Measurements from ENCODE around the gene CLCNKB. TPM values are rescaled to one million over a fixed set of nuclear protein-coding genes. Genes with fewer than 3 reads are reported as not detected.

Gene CLCNKB
- total and polyA plus RNA-seq, 2 of the 13 experiments (the other 11 are each of a cell fraction or from before 2014, with no cell fraction given): 0.04 TPM; not detected in 1

DNA sequence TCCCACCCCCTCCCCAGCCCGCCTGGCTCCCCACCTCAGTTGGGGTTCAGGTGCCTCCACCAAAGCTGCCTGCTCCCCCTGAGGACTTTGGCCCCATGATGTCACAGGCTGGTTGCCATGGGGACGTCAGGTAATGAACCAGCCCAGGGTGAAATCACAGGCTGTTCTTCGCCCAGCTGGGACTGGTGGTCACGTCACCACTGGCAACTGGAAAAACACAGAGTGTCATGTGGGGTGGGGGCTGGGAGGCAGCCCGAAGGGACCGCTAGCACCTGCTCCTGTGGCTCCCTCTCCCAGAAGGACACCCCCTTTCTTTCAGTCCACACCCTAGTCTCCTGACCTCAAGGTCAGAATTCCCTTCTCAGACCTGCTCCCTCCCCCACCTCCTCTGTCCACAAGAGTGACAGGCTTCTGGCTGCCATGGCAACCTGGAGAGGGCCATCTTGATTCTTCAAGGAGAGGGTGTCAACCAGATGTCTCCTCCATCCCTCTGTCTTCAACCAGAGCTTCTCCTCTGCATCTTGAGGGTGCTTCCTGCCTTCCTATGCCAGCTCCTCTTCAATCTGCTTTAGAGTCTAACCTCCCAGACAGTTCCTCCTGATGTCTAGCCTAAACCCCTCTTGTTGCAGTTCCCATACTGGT is 23.7 kb downstream of the CLCNKB start (continued):
- TF ChIP-seq, protein P1, sequence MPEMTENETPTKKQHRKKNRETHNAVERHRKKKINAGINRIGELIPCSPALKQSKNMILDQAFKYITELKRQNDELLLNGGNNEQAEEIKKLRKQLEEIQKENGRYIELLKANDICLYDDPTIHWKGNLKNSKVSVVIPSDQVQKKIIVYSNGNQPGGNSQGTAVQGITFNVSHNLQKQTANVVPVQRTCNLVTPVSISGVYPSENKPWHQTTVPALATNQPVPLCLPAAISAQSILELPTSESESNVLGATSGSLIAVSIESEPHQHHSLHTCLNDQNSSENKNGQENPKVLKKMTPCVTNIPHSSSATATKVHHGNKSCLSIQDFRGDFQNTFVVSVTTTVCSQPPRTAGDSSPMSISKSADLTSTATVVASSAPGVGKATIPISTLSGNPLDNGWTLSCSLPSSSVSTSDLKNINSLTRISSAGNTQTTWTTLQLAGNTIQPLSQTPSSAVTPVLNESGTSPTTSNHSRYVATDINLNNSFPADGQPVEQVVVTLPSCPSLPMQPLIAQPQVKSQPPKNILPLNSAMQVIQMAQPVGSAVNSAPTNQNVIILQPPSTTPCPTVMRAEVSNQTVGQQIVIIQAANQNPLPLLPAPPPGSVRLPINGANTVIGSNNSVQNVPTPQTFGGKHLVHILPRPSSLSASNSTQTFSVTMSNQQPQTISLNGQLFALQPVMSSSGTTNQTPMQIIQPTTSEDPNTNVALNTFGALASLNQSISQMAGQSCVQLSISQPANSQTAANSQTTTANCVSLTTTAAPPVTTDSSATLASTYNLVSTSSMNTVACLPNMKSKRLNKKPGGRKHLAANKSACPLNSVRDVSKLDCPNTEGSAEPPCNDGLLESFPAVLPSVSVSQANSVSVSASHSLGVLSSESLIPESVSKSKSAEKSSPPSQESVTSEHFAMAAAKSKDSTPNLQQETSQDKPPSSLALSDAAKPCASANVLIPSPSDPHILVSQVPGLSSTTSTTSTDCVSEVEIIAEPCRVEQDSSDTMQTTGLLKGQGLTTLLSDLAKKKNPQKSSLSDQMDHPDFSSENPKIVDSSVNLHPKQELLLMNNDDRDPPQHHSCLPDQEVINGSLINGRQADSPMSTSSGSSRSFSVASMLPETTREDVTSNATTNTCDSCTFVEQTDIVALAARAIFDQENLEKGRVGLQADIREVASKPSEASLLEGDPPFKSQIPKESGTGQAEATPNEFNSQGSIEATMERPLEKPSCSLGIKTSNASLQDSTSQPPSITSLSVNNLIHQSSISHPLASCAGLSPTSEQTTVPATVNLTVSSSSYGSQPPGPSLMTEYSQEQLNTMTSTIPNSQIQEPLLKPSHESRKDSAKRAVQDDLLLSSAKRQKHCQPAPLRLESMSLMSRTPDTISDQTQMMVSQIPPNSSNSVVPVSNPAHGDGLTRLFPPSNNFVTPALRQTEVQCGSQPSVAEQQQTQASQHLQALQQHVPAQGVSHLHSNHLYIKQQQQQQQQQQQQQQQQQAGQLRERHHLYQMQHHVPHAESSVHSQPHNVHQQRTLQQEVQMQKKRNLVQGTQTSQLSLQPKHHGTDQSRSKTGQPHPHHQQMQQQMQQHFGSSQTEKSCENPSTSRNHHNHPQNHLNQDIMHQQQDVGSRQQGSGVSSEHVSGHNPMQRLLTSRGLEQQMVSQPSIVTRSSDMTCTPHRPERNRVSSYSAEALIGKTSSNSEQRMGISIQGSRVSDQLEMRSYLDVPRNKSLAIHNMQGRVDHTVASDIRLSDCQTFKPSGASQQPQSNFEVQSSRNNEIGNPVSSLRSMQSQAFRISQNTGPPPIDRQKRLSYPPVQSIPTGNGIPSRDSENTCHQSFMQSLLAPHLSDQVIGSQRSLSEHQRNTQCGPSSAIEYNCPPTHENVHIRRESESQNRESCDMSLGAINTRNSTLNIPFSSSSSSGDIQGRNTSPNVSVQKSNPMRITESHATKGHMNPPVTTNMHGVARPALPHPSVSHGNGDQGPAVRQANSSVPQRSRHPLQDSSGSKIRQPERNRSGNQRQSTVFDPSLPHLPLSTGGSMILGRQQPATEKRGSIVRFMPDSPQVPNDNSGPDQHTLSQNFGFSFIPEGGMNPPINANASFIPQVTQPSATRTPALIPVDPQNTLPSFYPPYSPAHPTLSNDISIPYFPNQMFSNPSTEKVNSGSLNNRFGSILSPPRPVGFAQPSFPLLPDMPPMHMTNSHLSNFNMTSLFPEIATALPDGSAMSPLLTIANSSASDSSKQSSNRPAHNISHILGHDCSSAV (CRISPR knock-in tag; IDR thresholded peaks at IDR 0.05; ENCODE audit: borderline replicate concordance): no peak
- TF ChIP-seq, protein P2, sequence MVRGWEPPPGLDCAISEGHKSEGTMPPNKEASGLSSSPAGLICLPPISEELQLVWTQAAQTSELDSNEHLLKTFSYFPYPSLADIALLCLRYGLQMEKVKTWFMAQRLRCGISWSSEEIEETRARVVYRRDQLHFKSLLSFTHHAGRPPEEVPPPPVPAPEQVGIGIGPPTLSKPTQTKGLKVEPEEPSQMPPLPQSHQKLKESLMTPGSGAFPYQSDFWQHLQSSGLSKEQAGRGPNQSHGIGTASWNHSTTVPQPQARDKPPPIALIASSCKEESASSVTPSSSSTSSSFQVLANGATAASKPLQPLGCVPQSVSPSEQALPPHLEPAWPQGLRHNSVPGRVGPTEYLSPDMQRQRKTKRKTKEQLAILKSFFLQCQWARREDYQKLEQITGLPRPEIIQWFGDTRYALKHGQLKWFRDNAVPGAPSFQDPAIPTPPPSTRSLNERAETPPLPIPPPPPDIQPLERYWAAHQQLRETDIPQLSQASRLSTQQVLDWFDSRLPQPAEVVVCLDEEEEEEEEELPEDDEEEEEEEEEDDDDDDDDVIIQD (CRISPR knock-in tag; IDR thresholded peaks at IDR 0.05; ENCODE audit: low read depth): no peak; the same call in 1 of the 2 replicates
- TF ChIP-seq ZBTB42 (CRISPR knock-in tag; IDR thresholded peaks at IDR 0.05): no peak
- TF ChIP-seq, protein P3, sequence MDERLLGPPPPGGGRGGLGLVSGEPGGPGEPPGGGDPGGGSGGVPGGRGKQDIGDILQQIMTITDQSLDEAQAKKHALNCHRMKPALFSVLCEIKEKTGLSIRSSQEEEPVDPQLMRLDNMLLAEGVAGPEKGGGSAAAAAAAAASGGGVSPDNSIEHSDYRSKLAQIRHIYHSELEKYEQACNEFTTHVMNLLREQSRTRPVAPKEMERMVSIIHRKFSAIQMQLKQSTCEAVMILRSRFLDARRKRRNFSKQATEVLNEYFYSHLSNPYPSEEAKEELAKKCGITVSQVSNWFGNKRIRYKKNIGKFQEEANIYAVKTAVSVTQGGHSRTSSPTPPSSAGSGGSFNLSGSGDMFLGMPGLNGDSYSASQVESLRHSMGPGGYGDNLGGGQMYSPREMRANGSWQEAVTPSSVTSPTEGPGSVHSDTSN (CRISPR knock-in tag; IDR thresholded peaks at IDR 0.05): peak; percentile 76
- TF ChIP-seq CBX1 (IDR thresholded peaks at IDR 0.05; ENCODE audit: low read depth): no peak
- TF ChIP-seq KAT7 (CRISPR knock-in tag; IDR thresholded peaks at IDR 0.05; ENCODE audit: borderline replicate concordance): no peak
- no peak for TF ChIP-seq NCOA2 (CRISPR knock-in tag; IDR thresholded peaks at IDR 0.05)
- no peak for TF ChIP-seq ZBTB8A (CRISPR knock-in tag; IDR thresholded peaks at IDR 0.05; ENCODE audit: borderline replicate concordance, low read depth)
- no peak for TF ChIP-seq CHD4 (IDR thresholded peaks at IDR 0.05; ENCODE audit: borderline replicate concordance, low read length)
- no peak for TF ChIP-seq ZFP62 (CRISPR knock-in tag; IDR thresholded peaks at IDR 0.05)
- TF ChIP-seq ZNF30 (CRISPR knock-in tag; IDR thresholded peaks at IDR 0.05): no peak
- TF ChIP-seq, protein P4, sequence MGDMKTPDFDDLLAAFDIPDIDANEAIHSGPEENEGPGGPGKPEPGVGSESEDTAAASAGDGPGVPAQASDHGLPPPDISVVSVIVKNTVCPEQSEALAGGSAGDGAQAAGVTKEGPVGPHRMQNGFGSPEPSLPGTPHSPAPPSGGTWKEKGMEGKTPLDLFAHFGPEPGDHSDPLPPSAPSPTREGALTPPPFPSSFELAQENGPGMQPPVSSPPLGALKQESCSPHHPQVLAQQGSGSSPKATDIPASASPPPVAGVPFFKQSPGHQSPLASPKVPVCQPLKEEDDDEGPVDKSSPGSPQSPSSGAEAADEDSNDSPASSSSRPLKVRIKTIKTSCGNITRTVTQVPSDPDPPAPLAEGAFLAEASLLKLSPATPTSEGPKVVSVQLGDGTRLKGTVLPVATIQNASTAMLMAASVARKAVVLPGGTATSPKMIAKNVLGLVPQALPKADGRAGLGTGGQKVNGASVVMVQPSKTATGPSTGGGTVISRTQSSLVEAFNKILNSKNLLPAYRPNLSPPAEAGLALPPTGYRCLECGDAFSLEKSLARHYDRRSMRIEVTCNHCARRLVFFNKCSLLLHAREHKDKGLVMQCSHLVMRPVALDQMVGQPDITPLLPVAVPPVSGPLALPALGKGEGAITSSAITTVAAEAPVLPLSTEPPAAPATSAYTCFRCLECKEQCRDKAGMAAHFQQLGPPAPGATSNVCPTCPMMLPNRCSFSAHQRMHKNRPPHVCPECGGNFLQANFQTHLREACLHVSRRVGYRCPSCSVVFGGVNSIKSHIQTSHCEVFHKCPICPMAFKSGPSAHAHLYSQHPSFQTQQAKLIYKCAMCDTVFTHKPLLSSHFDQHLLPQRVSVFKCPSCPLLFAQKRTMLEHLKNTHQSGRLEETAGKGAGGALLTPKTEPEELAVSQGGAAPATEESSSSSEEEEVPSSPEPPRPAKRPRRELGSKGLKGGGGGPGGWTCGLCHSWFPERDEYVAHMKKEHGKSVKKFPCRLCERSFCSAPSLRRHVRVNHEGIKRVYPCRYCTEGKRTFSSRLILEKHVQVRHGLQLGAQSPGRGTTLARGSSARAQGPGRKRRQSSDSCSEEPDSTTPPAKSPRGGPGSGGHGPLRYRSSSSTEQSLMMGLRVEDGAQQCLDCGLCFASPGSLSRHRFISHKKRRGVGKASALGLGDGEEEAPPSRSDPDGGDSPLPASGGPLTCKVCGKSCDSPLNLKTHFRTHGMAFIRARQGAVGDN (CRISPR knock-in tag; IDR thresholded peaks at IDR 0.05): peak; percentile 35; the same call in 1 of the 2 replicates
- TF ChIP-seq SAP130 (CRISPR knock-in tag; IDR thresholded peaks at IDR 0.05; ENCODE audit: low read depth): peak; percentile 72

Data from HepG2 (cell line).